ENCODE results near the gene P2RX1. TPM values are rescaled to one million over a fixed set of nuclear protein-coding genes. Genes with fewer than 3 reads are reported as not detected.

Gene P2RX1
- polyA plus RNA-seq, 3 donors: 22.9 to 117 (median 33.8) TPM

- Mint-ChIP-seq H3K4me1 (peaks cover under 1% of the 10 kb centered on the region), H3K9me3 (peaks cover 0 to 3% (median 0%) of the 10 kb centered on the region in 7 donors), H3K4me3 (no peak overlapping the region), H3K36me3 (peaks cover 45 to 77% of the 10 kb centered on the region in 2 donors), H3K27me3 (ENCODE audit: low read depth in 3 of 3) (peaks cover 0 to 3% (median 1%) of the 10 kb centered on the region in 3 donors), H3K27ac (peak overlapping the region in 2 of 7 donors; percentile 42 to 62)
- Histone ChIP-seq H3K27ac (ENCODE audit: low read depth in 1 of 2, low read length in 2 of 2) (no peak overlapping the region), H4K20me1 (ENCODE audit: insufficient read depth, low read length) (no peaks in the 10 kb centered on the region), H3K4me3 (replicated peaks in 1 of 3; ENCODE audit: low read depth in 2 of 3, low read length in 3 of 3) (no peak overlapping the region), H3K9me3 (replicated peaks in 1 of 2; ENCODE audit: control insufficient read depth in 1 of 2, insufficient read depth in 1 of 2, low read length in 2 of 2) (no peaks in the 10 kb centered on the region), H3K4me1 (ENCODE audit: control insufficient read depth in 1 of 2, insufficient read depth in 2 of 2, low read length in 2 of 2) (no peaks in the 10 kb centered on the region), H3K9ac (ENCODE audit: insufficient read depth, low read length, poor library complexity, severe bottlenecking) (no peak overlapping the region), H3K4me2 (replicated peaks; ENCODE audit: extremely low read depth, low read length, poor library complexity, severe bottlenecking) (no peak overlapping the region), H3K27me3 (ENCODE audit: control insufficient read depth in 2 of 2, insufficient read depth in 2 of 2, low read length in 2 of 2) (no peaks in the 10 kb centered on the region), H2AFZ (ENCODE audit: insufficient read depth, low read depth, low read length, poor library complexity, severe bottlenecking) (no peak overlapping the region), H3K79me2 (ENCODE audit: insufficient read depth, low read length) (no peaks in the 10 kb centered on the region), H3K36me3 (replicated peaks in 1 of 2; ENCODE audit: control insufficient read depth in 1 of 2, insufficient read depth in 2 of 2, low read length in 2 of 2) (peaks cover 43 to 74% of the 10 kb centered on the region in 2 donors)
- no peak for DNase-seq
- TF ChIP-seq CTCF (IDR thresholded peaks at IDR 0.05): no peak
- WGBS (ENCODE audit: insufficient coverage): 95% methylated on average over 12 of the region's 16 CpGs
- intact Hi-C loops (cut with micrococcal nuclease): loop anchor here in 1 of 2 donors (5.0 kb wide), 1 partner anchor 85 kb away; no protein-coding TSS in a partner anchor
Observed at GRCh38 chr17:3926860-3927627, 10.8 kb upstream of the P2RX1 start.

GRCh38 chr17:3925684-3926485 is 9.6 kb upstream of the P2RX1 start:
- Histone ChIP-seq H3K9me3 (replicated peaks in 1 of 2; ENCODE audit: control insufficient read depth in 1 of 2, insufficient read depth in 1 of 2, low read length in 2 of 2) (no peaks in the 10 kb centered on the region), H3K27me3 (ENCODE audit: control insufficient read depth in 2 of 2, insufficient read depth in 2 of 2, low read length in 2 of 2) (no peaks in the 10 kb centered on the region), H4K20me1 (ENCODE audit: insufficient read depth, low read length) (no peaks in the 10 kb centered on the region), H3K4me2 (replicated peaks; ENCODE audit: extremely low read depth, low read length, poor library complexity, severe bottlenecking) (no peak overlapping the region), H3K9ac (ENCODE audit: insufficient read depth, low read length, poor library complexity, severe bottlenecking) (no peak overlapping the region), H3K4me1 (ENCODE audit: control insufficient read depth in 1 of 2, insufficient read depth in 2 of 2, low read length in 2 of 2) (no peaks in the 10 kb centered on the region), H3K36me3 (replicated peaks in 1 of 2; ENCODE audit: control insufficient read depth in 1 of 2, insufficient read depth in 2 of 2, low read length in 2 of 2) (peaks cover 40 to 62% of the 10 kb centered on the region in 2 donors), H3K79me2 (ENCODE audit: insufficient read depth, low read length) (no peaks in the 10 kb centered on the region), H2AFZ (ENCODE audit: insufficient read depth, low read depth, low read length, poor library complexity, severe bottlenecking) (no peak overlapping the region), H3K4me3 (replicated peaks in 1 of 3; ENCODE audit: low read depth in 2 of 3, low read length in 3 of 3) (no peak overlapping the region), H3K27ac (ENCODE audit: low read depth in 1 of 2, low read length in 2 of 2) (peak overlapping the region in 1 of 2 donors; percentile 5)
- H3K4me3 Mint-ChIP-seq: no peak overlapping the region
- H3K4me1 Mint-ChIP-seq: peaks cover 2% of the 10 kb centered on the region
- peaks cover 0 to 3% (median 3%) of the 10 kb centered on the region in 3 donors for H3K27me3 Mint-ChIP-seq (ENCODE audit: low read depth in 3 of 3)
- peak overlapping the region in 3 of 7 donors; percentile 25 to 67 (median 42) for H3K27ac Mint-ChIP-seq
- DNase-seq: no peak
- peaks cover 36 to 65% of the 10 kb centered on the region in 2 donors for H3K36me3 Mint-ChIP-seq
- WGBS (ENCODE audit: insufficient coverage): 71% methylated on average over 11 of the region's 17 CpGs
- intact Hi-C loops (cut with micrococcal nuclease): loop anchor here in 1 of 2 donors (5.0 kb wide), 1 partner anchor 86 kb away; no protein-coding TSS in a partner anchor
- no peak for TF ChIP-seq CTCF (IDR thresholded peaks at IDR 0.05)
- H3K9me3 Mint-ChIP-seq: peaks cover 0 to 3% (median 0%) of the 10 kb centered on the region in 7 donors

Data from CD14-positive monocyte (primary cell).